Panc1 (cell line): ENCODE data around the gene TTLL11. TPM values are rescaled to one million over a fixed set of nuclear protein-coding genes. Genes with fewer than 3 reads are reported as not detected.

Experiments used
- ATAC-seq: fragments of 200-7000 bp; cut with Tn5 transposase; 2 replicates; pipeline ENCODE4 v1.9.1; 2020; ENCODE audit warnings: mild to moderate bottlenecking, moderate library complexity
- BruUV-seq: library from RNA; stranded (reverse); fragments of 400-500 nt; replicated peaks from 2 replicates; lab custom pipeline; 2021; lab: Mats Ljungman, UMichigan
- CTCF ChIA-PET: fragments of 300-600 bp; sonication (Branson Sonifier 250); formaldehyde crosslinking; loops from one replicate; lab custom pipeline; 2022; ENCODE audit warnings: antibody characterized with exemption; lab: Charles Lee
- POLR2A ChIA-PET: fragments of 300-600 bp; sonication (Branson Sonifier 250); formaldehyde crosslinking; loops from one replicate; lab custom pipeline; 2022; ENCODE audit warnings: antibody characterized with exemption; lab: Charles Lee
- DNase-seq: peaks from one replicate; pipeline ENCODE4 v3.0.0-alpha.2; 2010; ENCODE audit warnings: low read depth, low spot score
- H3K27ac ChIP-seq: 2 replicates; pipeline ENCODE4 v1.5.1; 2011; ENCODE audit warnings: mild to moderate bottlenecking, low read length, inconsistent platforms
- H3K27me3 ChIP-seq: fragments of 200-500 bp; sonication (Bioruptor generic); 2 replicates; pipeline ENCODE4 v1.6.0; 2014; ENCODE audit warnings: low read length, inconsistent platforms; ENCODE audit not compliant: control insufficient read depth, insufficient read depth
- H3K36me3 ChIP-seq: fragments of 200-500 bp; sonication (Bioruptor generic); 2 replicates; pipeline ENCODE4 v1.5.1; 2014; ENCODE audit warnings: inconsistent platforms, mild to moderate bottlenecking, low read length, moderate library complexity; ENCODE audit not compliant: control insufficient read depth, insufficient read depth
- H3K4me1 ChIP-seq: 2 replicates; pipeline ENCODE4 v1.5.1; 2011; ENCODE audit warnings: inconsistent platforms, mild to moderate bottlenecking, low read length, moderate library complexity; ENCODE audit not compliant: control insufficient read depth, insufficient read depth
- H3K4me3 ChIP-seq, 2 experiments: 2 replicates each; pipeline ENCODE4 v1.5.1; 2011 to 2012; ENCODE audit warnings: low read depth in 2 of 2, low read length in 2 of 2, mild to moderate bottlenecking in 2 of 2, inconsistent platforms in 1 of 2, moderate library complexity in 1 of 2
- H3K9me3 ChIP-seq: fragments of 200-500 bp; sonication (Bioruptor generic); 2 replicates; pipeline ENCODE4 v1.5.1; 2014; ENCODE audit warnings: low read depth, mild to moderate bottlenecking, inconsistent platforms, low read length, moderate library complexity; ENCODE audit not compliant: control insufficient read depth, insufficient read depth
- CTCF ChIP-seq: fragments of 450-650 bp; IDR thresholded peaks from 2 replicates; pipeline ENCODE4 v1.5.1; 2017; ENCODE audit warnings: mild to moderate bottlenecking
- POLR2AphosphoS5 ChIP-seq: IDR thresholded peaks from 2 replicates; pipeline ENCODE4 v1.6.1; 2012; ENCODE audit warnings: mild to moderate bottlenecking, low read depth, low read length, moderate library complexity
- SIN3A ChIP-seq: IDR thresholded peaks from 2 replicates; pipeline ENCODE4 v1.6.1; 2012; ENCODE audit warnings: low read depth, mild to moderate bottlenecking, low read length, moderate library complexity, borderline replicate concordance; ENCODE audit not compliant: insufficient read depth
- TCF7L2 ChIP-seq: IDR thresholded peaks from 2 replicates; pipeline ENCODE4 v1.6.1; 2011; ENCODE audit warnings: mild to moderate bottlenecking, low read depth, low read length, inconsistent platforms
- in situ Hi-C: cut with HindIII; loops from 2 replicates; pipeline ENCODE4 v1.10.0; 2016; ENCODE audit warnings: low sequenced_read_pairs, low pct_unique_long_range_greater_than_20kb
- intact Hi-C: fragments of 100-400 bp; cut with micrococcal nuclease; formaldehyde crosslinking; loops from one replicate; pipeline ENCODE4 v1.10.0; 2022; ENCODE audit not compliant: unreplicated experiment
- total RNA-seq: library from RNA; stranded (reverse); gene quantifications from one replicate; pipeline ENCODE4 v1.2.1, GENCODE V29; 2021; ENCODE audit not compliant: unreplicated experiment
- TF ChIP-seq, protein P1 (sequence below), 2 experiments: IDR thresholded peaks; 2 replicates each; pipeline ENCODE4 v1.6.1; 2011 to 2012; ENCODE audit warnings: low read depth in 2 of 2, control low read depth in 1 of 2, low read length in 1 of 2, mild to moderate bottlenecking in 1 of 2, moderate library complexity in 1 of 2; ENCODE audit not compliant: insufficient read depth in 1 of 2

The TTLL11 gene
- total RNA-seq, 1 experiment from 2014 or later: 1.1 TPM

GRCh38 chr9:121883281-121884056 lies 209.6 kb downstream of the TTLL11 start:
- DNase-seq (no peak), ATAC-seq (no peak)
- no peaks in the 10 kb centered on the region for H3K27me3 ChIP-seq
- CTCF ChIA-PET: no interaction called here
- H3K4me1 ChIP-seq: no peaks in the 10 kb centered on the region
- H3K36me3 ChIP-seq: no peaks in the 10 kb centered on the region
- POLR2A ChIA-PET: no interaction called here
- in situ Hi-C loops (no loop called here), intact Hi-C loops (no loop called here)
- TF ChIP-seq TCF7L2 (no peak), SIN3A (no peak)
- TF ChIP-seq, protein P1, sequence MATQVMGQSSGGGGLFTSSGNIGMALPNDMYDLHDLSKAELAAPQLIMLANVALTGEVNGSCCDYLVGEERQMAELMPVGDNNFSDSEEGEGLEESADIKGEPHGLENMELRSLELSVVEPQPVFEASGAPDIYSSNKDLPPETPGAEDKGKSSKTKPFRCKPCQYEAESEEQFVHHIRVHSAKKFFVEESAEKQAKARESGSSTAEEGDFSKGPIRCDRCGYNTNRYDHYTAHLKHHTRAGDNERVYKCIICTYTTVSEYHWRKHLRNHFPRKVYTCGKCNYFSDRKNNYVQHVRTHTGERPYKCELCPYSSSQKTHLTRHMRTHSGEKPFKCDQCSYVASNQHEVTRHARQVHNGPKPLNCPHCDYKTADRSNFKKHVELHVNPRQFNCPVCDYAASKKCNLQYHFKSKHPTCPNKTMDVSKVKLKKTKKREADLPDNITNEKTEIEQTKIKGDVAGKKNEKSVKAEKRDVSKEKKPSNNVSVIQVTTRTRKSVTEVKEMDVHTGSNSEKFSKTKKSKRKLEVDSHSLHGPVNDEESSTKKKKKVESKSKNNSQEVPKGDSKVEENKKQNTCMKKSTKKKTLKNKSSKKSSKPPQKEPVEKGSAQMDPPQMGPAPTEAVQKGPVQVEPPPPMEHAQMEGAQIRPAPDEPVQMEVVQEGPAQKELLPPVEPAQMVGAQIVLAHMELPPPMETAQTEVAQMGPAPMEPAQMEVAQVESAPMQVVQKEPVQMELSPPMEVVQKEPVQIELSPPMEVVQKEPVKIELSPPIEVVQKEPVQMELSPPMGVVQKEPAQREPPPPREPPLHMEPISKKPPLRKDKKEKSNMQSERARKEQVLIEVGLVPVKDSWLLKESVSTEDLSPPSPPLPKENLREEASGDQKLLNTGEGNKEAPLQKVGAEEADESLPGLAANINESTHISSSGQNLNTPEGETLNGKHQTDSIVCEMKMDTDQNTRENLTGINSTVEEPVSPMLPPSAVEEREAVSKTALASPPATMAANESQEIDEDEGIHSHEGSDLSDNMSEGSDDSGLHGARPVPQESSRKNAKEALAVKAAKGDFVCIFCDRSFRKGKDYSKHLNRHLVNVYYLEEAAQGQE (IDR thresholded peaks at IDR 0.05; ENCODE audit: insufficient read depth in 1 of 2, low read depth in 2 of 2, low read length in 1 of 2): no peak
- no peaks in the 10 kb centered on the region for H3K9me3 ChIP-seq
- no TSS peak for BruUV-seq
- no peak overlapping the region for H3K4me3 ChIP-seq
- no peak overlapping the region for H3K27ac ChIP-seq

DNA sequence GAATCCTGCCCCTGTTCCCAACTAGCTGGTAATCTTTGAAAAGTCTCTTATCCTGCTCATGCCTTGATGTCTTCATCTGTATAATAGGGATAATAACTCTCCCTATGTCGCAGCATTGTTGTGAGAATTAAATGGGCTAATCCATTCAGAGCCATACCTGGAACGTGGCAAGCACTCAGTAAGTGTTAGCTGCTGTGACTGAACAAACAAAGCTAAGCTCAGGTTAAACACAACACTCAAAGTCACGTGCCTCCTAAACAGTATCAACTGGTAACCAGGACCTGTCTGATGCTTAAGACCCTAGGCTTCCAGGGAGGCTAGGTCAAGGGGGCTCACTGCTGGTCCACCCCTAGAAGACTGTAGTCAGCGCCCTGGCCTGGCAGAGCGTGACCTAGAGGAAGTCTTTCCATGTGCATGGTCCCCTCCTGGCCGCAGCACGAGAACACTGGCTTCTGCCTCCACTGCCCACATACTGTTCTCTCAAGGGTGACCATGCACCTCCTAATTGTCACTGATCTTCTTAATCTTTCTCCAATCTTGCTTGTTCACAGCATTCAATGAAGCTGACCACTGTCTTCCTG lies 211.1 kb downstream of the TTLL11 start:
- H3K36me3 ChIP-seq: no peaks in the 10 kb centered on the region
- no peaks in the 10 kb centered on the region for H3K27me3 ChIP-seq
- intact Hi-C loops: no loop called here
- POLR2A ChIA-PET: no interaction called here
- no peaks in the 10 kb centered on the region for H3K4me1 ChIP-seq
- CTCF ChIA-PET: no interaction called here
- no peak overlapping the region for H3K27ac ChIP-seq
- no peak for TF ChIP-seq TCF7L2
- TF ChIP-seq SIN3A: no peak
- no peak for TF ChIP-seq CTCF
- no peak for TF ChIP-seq POLR2AphosphoS5
- TF ChIP-seq, protein P1 (IDR thresholded peaks at IDR 0.05; ENCODE audit: insufficient read depth in 1 of 2, low read depth in 2 of 2, low read length in 1 of 2): no peak
- H3K4me3 ChIP-seq: no peak overlapping the region
- DNase-seq (no peak), ATAC-seq (no peak)
- no TSS peak for BruUV-seq
- in situ Hi-C loops: no loop called here
- H3K9me3 ChIP-seq: no peaks in the 10 kb centered on the region
